Stimulated activated CD4-positive, alpha-beta T cell treated with anti-CD3 and anti-CD28 coated beads, Interleukin-15, amount 100 ng/mL, for 1 hour (primary cell): ENCODE measurements around the gene KRT3.
"Not testable (repeated sequence)": the region's sequence is repeated elsewhere in the genome, so short reads cannot be mapped to it uniquely, and the experiment has no call there.

Experiments
- DNase-seq, 2 donors: peaks; one replicate each; pipeline ENCODE4 v3.0.0-alpha.2; 2020; ENCODE audit warnings: low read depth in 1 of 2, low spot score in 1 of 2

KRT3 gene

DNA sequence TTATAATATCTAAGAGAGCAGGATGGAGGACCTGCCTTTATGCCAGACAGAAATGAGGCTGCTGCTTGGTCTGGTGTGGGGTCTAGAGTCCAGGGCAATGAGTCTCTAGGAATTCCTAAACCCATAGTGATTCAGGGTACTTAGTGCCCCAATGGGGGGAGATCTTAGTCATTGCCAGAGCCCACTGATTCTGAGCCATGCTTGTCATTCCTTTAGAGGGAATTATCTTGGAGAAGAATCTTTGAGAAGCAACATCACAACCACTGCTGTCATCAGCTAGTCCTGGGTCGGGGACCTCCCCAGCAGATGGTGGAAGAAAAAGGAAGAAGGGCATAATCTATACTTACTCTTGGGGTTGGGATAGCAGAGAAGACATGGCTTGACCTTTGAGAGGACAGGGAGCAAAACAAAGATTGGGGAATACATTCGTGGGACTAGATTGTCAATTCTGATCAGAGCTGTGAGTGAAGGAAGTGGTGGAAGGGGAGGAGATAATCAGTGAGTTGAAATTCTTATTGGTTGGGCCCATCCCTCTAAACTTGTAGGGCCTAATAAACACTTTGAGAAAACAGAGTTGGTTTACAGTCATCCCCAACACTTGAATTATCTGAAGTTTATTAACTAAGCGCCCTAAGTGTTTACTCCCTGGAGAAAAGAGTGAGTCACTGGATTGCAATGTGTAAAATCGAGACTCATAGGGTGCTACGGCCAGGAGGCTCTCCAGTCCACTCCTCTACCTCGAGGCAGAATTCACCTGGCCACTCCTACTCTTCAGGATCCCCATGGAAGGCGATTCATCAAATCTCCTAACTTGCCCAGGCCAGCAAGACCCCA, 3.0 kb upstream of the KRT3 start:
- DNase-seq, result no peak

DNA sequence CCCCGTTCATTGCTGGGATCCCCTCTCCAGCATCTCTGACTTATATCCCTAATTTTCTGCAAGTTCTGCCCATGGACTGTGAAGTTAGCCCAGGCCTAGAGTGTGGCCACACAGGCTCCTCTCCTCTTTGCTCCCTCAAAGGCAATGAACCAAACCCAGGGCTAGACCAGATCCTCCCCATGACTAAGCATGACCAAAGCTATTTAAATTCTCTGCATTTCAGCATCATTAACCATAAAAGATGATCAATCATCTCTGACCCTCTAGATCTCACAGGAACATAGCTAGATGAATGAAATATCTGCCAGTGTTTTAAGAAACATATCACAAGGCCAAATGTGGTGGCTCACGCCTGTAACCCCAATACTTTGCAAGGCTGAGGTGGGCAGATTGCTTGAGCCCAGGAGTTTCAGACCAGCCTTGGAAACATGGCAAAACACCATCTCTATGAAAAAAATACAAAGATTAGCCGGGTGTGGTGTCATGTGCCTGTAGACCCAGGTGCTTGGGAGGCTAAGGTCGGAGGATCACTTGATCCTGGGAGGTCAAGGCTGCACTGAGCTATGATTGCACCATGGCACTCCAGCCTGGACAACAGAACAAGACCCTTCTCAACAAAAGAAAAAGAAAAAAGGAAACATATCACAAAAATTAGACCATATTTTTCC, 2.2 kb upstream of the KRT3 start:
- DNase-seq, result no peak

DNA sequence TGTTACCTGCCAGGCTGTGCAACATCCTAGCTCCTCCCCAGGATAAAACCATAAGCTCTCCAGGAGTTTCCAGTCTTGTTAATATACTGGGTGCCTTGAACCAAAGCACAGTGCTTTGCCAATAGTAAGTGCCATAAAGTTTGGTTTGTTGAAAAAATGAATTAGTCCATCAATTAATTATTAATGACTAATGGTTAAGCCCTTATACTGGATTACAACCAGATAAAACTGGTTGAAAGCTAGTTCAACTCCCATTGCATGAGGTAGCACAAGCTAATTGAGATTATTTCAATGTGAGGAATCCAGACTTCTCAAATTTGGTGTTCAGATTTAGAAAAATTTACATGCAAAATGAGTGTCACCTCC, 1.6 kb upstream of the KRT3 start:
- no peak for DNase-seq

DNA sequence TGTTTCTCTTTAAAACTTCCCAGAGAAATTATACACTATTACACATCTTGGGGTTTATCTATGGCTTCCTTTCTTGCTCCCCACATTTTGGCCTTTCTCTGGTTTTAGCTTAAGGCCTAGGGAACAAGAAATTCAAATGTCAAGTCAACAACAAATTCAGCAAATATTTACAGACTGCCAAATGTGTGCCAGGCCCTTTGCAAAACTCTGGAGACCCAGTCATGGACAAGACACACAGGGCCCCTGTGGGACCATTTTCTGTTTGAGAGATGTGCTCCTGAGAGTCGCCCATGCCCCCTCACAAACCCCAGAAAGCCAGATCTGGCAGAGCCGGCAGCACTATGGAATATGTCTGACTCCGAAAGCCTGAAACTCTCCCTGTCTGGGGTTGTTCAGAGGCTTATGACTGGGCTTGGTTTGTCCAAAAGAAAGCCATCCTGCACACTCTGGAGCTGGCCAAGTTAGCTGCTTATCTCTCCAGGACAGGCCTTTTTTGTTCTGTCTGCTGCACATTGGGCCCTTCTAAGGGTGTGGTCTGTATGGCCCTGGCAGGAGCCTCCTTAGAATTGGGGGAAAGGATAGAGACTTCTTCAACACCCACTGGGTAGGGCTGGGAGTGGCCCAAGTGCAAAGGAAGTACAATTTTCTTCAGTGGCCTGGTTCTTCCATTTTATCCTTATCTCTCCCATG, 1.1 kb upstream of the KRT3 start:
- DNase-seq, result no peak

DNA sequence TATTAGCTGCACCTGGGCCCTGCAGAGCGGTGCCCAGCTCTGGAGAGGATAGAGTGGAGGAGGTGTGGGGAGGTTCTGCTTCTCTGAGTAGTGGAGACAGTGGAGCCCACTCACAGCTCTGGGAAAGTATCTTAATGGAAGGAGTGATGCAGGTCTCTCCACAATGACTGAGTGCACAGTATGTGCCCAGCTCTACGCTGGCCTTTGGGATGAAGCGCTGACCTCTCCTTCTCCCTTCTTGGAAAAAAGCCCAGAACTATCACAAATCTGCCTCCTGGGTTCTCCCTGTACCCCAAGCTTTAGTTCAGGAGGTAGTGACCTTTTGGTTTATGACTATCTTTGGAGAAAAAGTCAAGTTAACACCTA, 495 bp upstream of the KRT3 start:
- no peak for DNase-seq

DNA sequence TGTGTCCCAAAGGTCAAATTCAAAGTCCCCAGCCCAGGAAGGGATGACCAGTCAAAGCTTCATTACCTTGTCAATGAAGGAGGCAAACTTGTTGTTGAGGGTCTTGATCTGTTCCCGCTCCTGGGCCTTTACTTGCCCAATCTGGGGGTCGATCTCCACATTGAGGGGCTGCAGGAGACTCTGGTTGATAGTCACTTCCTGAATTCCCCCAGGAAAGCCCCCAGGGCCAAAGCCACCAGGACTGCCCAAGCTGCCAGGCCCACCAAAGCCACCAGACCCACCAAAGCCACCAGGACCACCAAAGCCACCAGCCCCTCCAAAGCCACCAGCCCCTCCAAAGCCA, 614 bp downstream of the KRT3 start:
- DNase-seq, result not testable (repeated sequence)

DNA sequence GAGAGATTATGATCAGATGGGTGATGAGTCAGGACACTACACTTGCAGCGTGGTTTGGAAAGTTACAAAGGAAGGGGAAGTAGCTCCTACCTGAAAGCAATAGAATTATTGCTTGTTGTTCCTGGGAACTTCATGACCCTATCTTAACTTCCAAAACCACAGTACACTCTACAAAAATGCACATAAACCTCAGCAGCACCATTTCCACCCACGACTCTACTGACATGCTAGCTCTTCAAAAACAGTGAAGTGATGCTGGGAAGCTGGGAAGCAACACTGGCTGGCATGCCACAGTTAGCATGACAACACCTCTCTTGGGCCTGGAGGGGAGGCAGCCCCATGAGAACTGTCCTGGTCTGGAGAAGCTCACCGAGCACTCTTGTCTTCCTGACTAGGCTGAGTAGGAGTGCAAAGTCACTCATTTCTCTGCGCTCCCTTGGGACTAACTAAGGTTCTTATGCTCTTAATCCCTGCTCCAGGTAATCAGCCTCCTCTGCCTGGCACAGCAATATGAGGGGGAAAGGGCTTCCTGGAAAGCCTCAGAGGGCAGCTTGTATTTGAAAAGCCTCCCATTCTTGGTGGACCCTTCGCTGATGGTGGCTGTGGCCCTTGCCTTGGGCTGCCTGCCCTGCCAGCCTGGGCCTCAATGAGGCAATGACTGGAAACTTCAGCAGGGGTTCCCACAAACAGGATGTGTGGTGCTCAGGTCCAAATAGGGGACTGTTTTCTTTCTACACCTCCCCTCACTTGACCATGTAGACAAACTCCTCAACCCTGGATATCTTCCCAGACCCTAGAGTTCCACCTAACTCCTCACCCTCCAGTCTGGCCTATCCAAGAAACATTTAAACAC, 1.2 kb downstream of the KRT3 start:
- no peak for DNase-seq

DNA sequence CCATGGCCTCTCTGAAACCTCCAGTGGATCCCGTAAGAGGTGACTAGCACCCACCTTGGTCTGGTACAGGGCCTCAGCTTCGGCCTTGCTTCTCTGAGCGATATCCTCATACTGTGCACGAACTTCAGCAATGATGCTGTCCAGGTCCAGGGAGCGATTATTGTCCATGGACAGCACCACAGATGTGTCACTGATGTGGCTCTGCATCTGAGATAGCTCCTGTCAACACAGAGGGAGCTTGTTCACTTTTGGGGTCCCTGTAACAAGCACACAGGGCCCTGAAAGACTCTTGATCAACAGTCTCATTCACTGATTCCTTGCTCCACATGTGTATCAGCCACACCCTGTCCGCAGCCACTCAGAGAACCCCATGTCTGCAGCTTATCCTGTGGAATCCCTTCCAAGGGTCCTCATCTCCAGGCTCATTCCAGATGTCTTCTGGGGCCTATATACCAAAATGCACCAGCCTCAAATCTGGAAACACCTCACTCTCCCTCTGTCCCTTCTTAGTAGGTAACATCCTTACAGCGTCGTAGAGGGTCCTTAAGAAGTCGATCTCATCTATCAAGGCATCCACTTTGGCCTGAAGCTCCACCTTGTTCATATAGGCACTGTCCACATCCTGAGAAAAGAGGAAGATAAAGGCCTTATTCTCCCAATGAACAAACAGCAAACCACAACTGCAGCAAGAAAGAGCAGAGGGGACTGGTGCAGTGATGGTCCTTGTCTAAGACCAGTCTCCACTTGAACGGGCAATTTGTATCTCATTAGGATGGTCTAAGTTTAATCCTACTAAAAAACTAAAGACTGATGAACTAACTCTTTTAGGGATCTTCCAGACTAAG, 3.5 kb downstream of the KRT3 start:
- no peak for DNase-seq

DNA sequence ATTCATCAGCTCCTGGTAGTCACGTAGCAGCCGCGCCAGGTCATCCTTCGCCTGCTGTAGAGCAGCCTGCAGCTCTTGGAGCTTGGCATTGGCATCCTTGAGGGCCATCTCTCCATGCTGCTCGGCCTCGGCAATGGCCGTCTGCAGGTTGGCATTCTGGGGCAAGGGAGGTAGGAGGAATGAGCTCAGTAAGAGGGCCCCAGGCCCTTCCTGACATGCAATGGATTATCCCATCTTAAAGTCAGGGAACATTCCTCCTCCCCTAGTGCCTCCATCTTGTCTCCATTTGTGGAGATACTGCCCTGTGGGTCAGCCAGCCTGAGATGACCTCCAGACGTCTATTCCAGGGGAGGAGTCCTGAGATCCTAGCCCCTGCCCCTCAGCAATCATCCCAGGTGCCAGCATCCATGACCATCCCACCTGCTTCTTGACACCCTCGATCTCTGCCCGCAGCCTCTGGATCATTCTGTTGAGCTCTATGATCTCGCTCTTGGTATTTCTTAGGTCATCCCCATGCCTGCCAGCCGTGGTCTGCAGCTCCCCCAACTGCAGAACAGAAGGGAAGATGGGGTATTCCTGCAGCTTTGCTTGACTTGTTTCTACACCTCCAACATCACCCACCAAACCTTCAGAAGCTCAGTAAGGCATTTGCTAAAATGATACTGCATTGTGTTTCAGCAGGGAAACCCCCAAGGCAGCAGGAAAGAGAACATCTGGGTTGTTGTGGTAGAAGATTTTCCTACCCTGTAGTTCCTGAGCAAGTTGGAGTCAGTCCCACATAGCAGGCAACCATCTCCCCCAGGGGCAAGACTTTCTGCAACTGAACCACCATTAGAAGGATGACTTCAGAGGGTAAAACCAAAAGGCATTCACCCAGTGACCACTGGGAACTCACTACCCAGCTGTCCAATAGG, 4.4 kb downstream of the KRT3 start:
- DNase-seq, result no peak

DNA sequence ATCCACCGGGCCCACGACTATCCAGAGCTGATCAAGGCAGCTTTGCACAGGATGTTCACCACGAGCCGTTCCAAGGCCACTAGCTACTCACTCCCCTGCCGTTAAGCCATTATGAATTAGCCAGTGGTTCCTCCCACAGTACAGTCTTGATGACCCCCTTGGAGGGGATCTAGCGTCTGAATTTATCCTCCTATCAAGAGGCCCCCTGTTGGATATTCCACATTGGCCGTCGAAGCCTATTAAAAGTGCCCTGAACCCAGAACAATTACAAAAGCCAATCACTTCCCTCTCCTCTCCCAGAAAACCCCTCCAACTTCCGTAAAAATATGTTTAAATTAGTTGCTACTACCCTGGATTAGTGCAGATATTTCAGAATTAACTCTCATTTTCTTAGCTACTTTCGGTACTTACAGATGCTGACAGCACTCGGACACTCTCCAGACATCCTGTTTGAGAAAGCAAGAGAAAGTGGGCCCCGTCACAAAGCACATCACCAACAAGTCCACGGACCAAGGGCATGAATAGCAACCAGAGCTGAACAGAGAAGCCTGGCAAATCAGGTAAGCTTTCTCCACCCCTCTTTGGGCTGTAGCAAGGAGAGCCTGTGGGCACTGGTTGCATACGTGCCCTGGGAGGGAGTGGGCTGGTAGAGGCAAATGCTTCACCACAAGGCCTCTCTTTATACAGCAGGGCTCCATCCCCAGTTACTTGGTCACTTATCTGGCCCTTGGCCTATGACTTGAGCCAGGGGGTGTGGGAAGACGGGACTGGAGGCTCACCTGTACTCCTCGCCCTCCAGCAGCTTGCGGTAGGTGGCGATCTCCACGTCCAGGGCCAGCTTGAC, 5.3 kb downstream of the KRT3 start:
- DNase-seq, result no peak

DNA sequence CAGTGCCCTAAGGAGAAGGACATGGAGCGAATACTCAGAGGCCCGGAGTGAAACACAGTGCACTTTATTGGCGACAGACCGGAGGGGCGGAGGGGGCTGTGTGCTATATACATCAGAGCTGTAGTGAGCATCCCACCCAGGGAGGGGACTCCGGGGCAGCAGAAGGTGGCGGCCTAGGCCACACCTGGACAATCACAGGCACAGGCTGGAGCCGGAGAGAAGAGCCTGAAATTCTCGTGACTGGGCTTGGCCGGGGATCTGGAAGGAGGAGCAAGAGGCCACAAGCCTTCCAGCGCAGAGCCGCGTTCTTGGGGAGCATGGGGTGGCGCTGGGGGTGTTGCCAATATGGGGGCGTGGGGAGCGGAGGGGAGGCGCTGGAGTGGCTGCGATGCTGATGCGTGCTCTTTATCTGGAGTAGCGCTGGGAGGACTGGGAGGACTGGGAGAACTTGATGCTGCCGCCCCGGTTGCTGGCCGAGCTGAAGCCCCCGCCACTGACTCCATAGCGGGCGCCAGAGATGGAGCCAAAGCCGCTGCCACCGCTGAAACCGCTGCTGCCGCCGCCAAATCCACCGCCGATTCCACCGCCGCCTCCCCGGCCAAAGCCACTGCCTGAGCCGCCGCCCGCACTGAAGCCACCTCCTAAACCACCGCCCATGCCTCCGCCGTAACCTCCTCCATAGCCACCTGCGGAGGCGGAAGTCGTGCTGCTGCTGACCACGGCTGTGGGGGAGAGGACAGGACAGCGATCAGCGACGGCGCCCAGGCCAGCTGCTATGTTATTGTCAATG, 6.1 kb downstream of the KRT3 start:
- no peak for DNase-seq

DNA sequence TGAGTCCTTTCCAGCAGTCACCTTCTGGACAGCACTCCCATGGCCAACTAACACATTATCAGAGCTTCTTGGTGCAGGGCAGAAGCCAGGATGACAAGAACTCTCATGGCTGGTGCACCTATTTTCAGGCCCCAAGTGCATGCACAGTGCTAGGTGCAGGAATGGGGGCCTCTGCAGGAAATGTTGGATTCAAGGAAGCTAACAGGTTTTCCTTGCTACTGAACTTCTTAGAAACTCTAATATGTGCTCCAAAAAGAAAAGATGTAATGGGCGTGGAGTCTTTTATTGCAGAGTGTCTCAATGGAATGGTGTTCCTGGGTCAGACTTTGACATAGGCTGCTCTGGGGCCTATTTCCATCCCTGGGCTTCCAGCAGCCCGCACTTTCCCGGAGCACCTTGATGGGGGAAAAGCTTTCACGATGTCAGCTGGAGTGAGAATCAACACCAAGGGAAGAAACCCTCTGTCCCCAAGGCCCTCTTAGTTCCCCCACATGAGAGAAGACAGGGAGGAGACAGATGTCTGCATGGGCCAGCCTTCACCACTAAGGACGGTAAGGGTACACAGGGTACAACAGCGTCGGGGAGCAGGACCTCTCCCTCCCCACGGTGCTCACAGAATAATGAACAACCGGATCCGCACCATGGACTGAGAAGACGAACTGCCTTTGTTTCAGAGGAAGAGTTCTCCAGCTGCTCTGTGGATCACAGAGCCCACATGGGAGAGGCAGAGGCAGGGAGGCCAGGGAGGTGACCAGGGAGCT, 6.9 kb downstream of the KRT3 start:
- DNase-seq, result no peak

DNA sequence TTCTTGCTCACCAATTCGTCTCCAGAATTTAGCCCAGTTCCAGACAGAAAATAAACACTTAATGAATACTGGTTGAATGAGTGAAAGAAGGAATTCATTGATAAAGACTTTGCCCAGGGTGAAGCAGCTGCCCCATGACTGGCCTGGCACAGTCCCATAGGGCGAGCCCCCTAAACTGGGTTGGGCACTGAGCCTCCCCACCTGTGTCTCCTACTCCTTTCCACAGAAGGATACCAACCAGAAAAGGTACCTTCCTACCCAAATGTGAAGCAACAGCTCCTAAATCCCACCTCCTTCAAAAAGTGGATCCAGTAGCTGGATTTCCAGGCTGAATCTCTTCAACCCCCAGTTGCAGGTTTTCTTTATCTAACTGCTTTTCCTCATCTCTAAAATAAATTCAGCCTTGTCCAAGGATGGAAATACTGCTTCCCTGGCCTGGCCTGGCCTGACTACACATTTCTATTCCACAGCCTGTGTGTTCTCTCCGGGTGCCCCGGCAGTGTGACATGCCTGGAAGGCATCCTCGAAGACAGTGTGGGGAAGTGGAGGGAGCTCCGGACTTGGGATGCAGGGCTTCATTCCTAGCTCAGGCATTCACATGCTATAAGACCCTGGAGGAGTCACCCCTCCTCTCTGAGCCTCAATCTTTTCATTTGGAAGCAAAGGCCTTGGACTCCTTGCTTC, 7.6 kb downstream of the KRT3 start:
- DNase-seq, result no peak

DNA sequence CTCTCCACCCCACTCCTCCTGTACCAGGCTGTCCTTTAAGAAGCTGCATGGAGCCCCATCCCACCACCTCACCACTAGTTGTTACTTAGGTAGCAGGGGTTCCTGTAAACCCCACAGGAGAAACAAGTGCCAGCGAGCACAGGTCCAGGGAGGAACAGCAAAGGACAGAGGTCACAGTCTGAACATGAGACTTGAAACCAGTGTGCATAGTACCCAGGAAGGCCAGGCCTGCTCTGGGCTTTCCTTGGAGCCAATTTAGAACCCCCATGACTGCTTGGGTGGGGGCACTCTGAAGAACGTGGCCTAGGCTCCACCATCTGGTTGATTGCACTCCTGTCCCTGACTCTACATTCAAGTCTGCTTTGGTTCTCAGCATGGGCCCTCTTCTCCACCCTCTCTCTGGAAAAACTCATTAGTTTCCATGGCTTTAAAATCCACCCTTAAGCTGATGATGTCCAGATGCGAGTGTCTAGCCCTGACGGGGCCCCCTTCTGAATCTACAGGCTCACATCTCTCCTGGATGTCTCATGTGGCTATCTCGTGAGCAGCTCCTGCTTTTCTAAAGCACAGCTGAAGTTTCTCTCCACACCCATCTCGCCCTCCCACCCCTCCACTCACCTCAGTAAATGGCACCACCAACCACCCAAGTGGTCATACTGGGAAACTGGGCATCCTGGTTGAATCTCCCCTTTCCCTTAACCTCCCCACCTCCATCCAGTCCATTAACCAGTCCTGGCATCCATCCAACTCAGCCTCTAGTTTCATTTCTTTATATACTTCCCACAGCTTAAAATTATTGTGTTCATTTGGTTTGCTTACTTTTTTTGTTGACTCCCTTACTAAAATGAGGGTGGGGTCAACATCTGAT, 8.4 kb downstream of the KRT3 start:
- no peak for DNase-seq

DNA sequence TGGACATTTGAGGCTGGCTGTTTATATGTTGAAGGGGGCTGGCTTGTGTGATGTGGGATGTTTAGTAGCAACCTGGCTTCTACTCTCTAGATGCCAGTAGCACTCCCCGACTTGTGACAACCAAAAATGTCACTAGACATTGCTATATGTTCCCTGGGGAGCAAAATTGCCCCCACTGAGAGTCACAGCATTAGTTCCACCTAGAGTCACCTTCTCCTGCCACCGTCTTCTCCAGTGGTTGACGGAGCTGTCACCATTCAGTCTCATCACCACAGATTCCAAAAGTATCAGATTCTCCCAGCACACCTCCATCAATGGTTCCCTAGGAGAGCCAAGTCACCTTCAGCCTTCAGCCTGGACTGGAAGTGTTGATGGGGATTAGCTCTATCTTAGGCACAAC, 11.0 kb downstream of the KRT3 start:
- DNase-seq, result no peak
